IMR-90 (cell line): ENCODE measurements around the gene PIH1D1. TPM values are rescaled to one million over a fixed set of nuclear protein-coding genes. Genes with fewer than 3 reads are reported as not detected.

ENCODE experiments used
- ATAC-seq: fragments of 200-7000 bp; cut with Tn5 transposase; 2 replicates; pipeline ENCODE4 v1.9.1; 2020; ENCODE audit warnings: low read depth, mild to moderate bottlenecking, moderate library complexity
- BruUV-seq: library from RNA; stranded (reverse); fragments of 400-500 nt; replicated peaks from 2 replicates; lab custom pipeline; 2021; lab: Mats Ljungman, UMichigan
- CTCF ChIA-PET: fragments of 300-600 bp; formaldehyde crosslinking; extraction: SDS; loops from one replicate; lab custom pipeline; 2021; ENCODE audit warnings: antibody characterized with exemption; lab: Yijun Ruan, JAX
- POLR2A ChIA-PET: fragments of 300-600 bp; sonication (Branson Sonifier 250); formaldehyde crosslinking; loops from one replicate; lab custom pipeline; 2022; ENCODE audit warnings: antibody characterized with exemption; ENCODE audit not compliant: unreplicated experiment; lab: Charles Lee
- DNase-seq: peaks from one replicate; pipeline ENCODE4 v3.0.0; 2013
- H2AFZ ChIP-seq: replicated peaks from 2 replicates; pipeline ENCODE3; 2013; ENCODE audit warnings: low read length, mild to moderate bottlenecking; ENCODE audit not compliant: poor library complexity
- H2AK5ac ChIP-seq: 2 replicates; pipeline ENCODE4 v1.6.1; 2013; ENCODE audit warnings: low read depth, low read length, inconsistent platforms
- H2AK9ac ChIP-seq: replicated peaks from 2 replicates; pipeline ENCODE3; 2013; ENCODE audit warnings: mild to moderate bottlenecking, low read depth, low read length, moderate library complexity; ENCODE audit not compliant: poor library complexity
- H2BK120ac ChIP-seq: 2 replicates; pipeline ENCODE4 v1.6.1; 2013; ENCODE audit warnings: low read depth, low read length, inconsistent platforms
- H2BK15ac ChIP-seq: 3 replicates; pipeline ENCODE4 v1.6.1; 2013; ENCODE audit warnings: low read depth, low read length, inconsistent platforms
- H2BK20ac ChIP-seq: 2 replicates; pipeline ENCODE4 v1.6.1; 2013; ENCODE audit warnings: low read depth, mild to moderate bottlenecking, inconsistent platforms, low read length, moderate library complexity
- H2BK5ac ChIP-seq: 2 replicates; pipeline ENCODE4 v1.6.1; 2013; ENCODE audit warnings: mild to moderate bottlenecking, low read depth, low read length, inconsistent platforms; ENCODE audit not compliant: poor library complexity, severe bottlenecking
- H3K14ac ChIP-seq: replicated peaks from 2 replicates; pipeline ENCODE4 v1.6.1; 2013; ENCODE audit warnings: low read depth, low read length, inconsistent platforms
- H3K18ac ChIP-seq: 2 replicates; pipeline ENCODE4 v1.6.1; 2013; ENCODE audit warnings: low read depth, low read length, control low read depth
- H3K23ac ChIP-seq: 2 replicates; pipeline ENCODE4 v1.6.1; 2013; ENCODE audit warnings: low read depth, low read length, inconsistent platforms
- H3K27ac ChIP-seq: 2 replicates; pipeline ENCODE4 v1.5.1; 2013; ENCODE audit warnings: mild to moderate bottlenecking, control low read depth, low read length; ENCODE audit not compliant: insufficient read depth
- H3K27me3 ChIP-seq: 2 replicates; pipeline ENCODE4 v1.6.1; 2013; ENCODE audit warnings: low read length; ENCODE audit not compliant: control insufficient read depth, insufficient read depth
- H3K36me3 ChIP-seq: 2 replicates; pipeline ENCODE4 v1.6.1; 2013; ENCODE audit warnings: low read length, mixed read lengths; ENCODE audit not compliant: control insufficient read depth, insufficient read depth
- H3K4ac ChIP-seq: 2 replicates; pipeline ENCODE4 v1.6.1; 2013; ENCODE audit warnings: low read depth, low read length, inconsistent platforms
- H3K4me1 ChIP-seq: 2 replicates; pipeline ENCODE4 v1.6.1; 2013; ENCODE audit warnings: low read length, mixed read lengths; ENCODE audit not compliant: control insufficient read depth, insufficient read depth
- H3K4me2 ChIP-seq: 2 replicates; pipeline ENCODE4 v1.6.1; 2013; ENCODE audit warnings: low read depth, mild to moderate bottlenecking, control low read depth, low read length, moderate library complexity
- H3K4me3 ChIP-seq: 2 replicates; pipeline ENCODE4 v1.5.1; 2013; ENCODE audit warnings: low read depth, mild to moderate bottlenecking, control low read depth, low read length, moderate library complexity; ENCODE audit not compliant: insufficient read depth
- H3K56ac ChIP-seq: 2 replicates; pipeline ENCODE4 v1.6.1; 2013; ENCODE audit warnings: low read length, inconsistent platforms; ENCODE audit not compliant: insufficient read depth; ENCODE audit errors: extremely low read depth
- H3K79me1 ChIP-seq, 2 experiments: 2 replicates each; pipeline ENCODE4 v1.6.1; 2013; ENCODE audit warnings: low read length in 2 of 2, inconsistent platforms in 1 of 2, low read depth in 1 of 2
- H3K9ac ChIP-seq: 2 replicates; pipeline ENCODE4 v1.6.1; 2013; ENCODE audit warnings: low read depth, low read length, control low read depth
- H3K9me1 ChIP-seq: 2 replicates; pipeline ENCODE4 v1.6.1; 2013; ENCODE audit warnings: low read length, inconsistent platforms; ENCODE audit not compliant: insufficient read depth
- H3K9me3 ChIP-seq: 2 replicates; pipeline ENCODE4 v1.6.1; 2013; ENCODE audit warnings: low read length; ENCODE audit not compliant: control insufficient read depth, insufficient read depth
- H4K20me1 ChIP-seq: 2 replicates; pipeline ENCODE4 v1.6.1; 2013; ENCODE audit warnings: low read length, inconsistent platforms; ENCODE audit not compliant: insufficient read depth
- H4K5ac ChIP-seq: 2 replicates; pipeline ENCODE4 v1.6.1; 2013; ENCODE audit warnings: mild to moderate bottlenecking, low read depth, low read length, control low read depth
- H4K8ac ChIP-seq, 2 experiments: 2 replicates each; pipeline ENCODE4 v1.6.1; 2013; ENCODE audit warnings: low read depth in 2 of 2, low read length in 2 of 2, control low read depth in 1 of 2, inconsistent platforms in 1 of 2
- H4K91ac ChIP-seq: 2 replicates; pipeline ENCODE4 v1.6.1; 2013; ENCODE audit warnings: low read depth, low read length, inconsistent platforms; ENCODE audit not compliant: insufficient read depth
- BHLHE40 ChIP-seq: fragments of 150-350 bp; IDR thresholded peaks from 2 replicates; pipeline ENCODE4 v1.6.1; 2016; ENCODE audit warnings: mild to moderate bottlenecking, low read depth, low read length
- CEBPB ChIP-seq: IDR thresholded peaks from 2 replicates; pipeline ENCODE4 v1.6.1; 2012; ENCODE audit warnings: low read depth, low read length, improper control_type of control experiment
- CHD1 ChIP-seq: IDR thresholded peaks from 2 replicates; pipeline ENCODE4 v1.6.1; 2012; ENCODE audit warnings: low read depth, low read length, improper control_type of control experiment
- CTCF ChIP-seq: conservative IDR thresholded peaks from 2 replicates; pipeline ENCODE4 v1.5.1; 2012; ENCODE audit warnings: mild to moderate bottlenecking, low read depth, low read length, improper control_type of control experiment
- ELK1 ChIP-seq: fragments of 150-350 bp; IDR thresholded peaks from 2 replicates; pipeline ENCODE4 v1.6.1; 2016; ENCODE audit warnings: low read depth, mild to moderate bottlenecking, low read length, moderate library complexity, borderline replicate concordance
- MAFK ChIP-seq: IDR thresholded peaks from 2 replicates; pipeline ENCODE4 v1.6.1; 2012; ENCODE audit warnings: low read depth, low read length, improper control_type of control experiment
- MAZ ChIP-seq: IDR thresholded peaks from 2 replicates; pipeline ENCODE4 v1.6.1; 2012; ENCODE audit warnings: low read depth, mild to moderate bottlenecking, low read length, improper control_type of control experiment, moderate library complexity, borderline replicate concordance
- MXI1 ChIP-seq: IDR thresholded peaks from 2 replicates; pipeline ENCODE4 v1.6.1; 2012; ENCODE audit warnings: low read depth, mild to moderate bottlenecking, low read length, moderate library complexity, borderline replicate concordance
- NFE2L2 ChIP-seq: fragments of 150-350 bp; IDR thresholded peaks from 2 replicates; pipeline ENCODE4 v1.6.1; 2016; ENCODE audit warnings: low read depth, mild to moderate bottlenecking, low read length
- POLR2A ChIP-seq: IDR thresholded peaks from 2 replicates; pipeline ENCODE4 v1.6.1; 2012; ENCODE audit warnings: mild to moderate bottlenecking, low read depth, low read length
- RAD21 ChIP-seq: IDR thresholded peaks from 2 replicates; pipeline ENCODE4 v1.6.1; 2012; ENCODE audit warnings: low read length, improper control_type of control experiment
- RCOR1 ChIP-seq: IDR thresholded peaks from 2 replicates; pipeline ENCODE4 v1.6.1; 2012; ENCODE audit warnings: mild to moderate bottlenecking, low read length, improper control_type of control experiment; ENCODE audit not compliant: insufficient replicate concordance
- RFX5 ChIP-seq: IDR thresholded peaks from 2 replicates; pipeline ENCODE4 v1.8.0; 2012; ENCODE audit warnings: low read depth, mild to moderate bottlenecking, low read length, moderate library complexity
- SMC3 ChIP-seq: fragments of 150-350 bp; IDR thresholded peaks from 2 replicates; pipeline ENCODE4 v1.6.1; 2016; ENCODE audit warnings: low read depth, mild to moderate bottlenecking, antibody characterized with exemption, low read length, moderate library complexity
- WGBS, 2 experiments: methylation state at CpG; one replicate each; pipeline versions ENCODE4 v1.1.5 to v1.1.7; 2013; ENCODE audit warnings: missing lambda C conversion rate in 2 of 2; ENCODE audit not compliant: insufficient read length in 1 of 2; ENCODE audit errors: extremely low coverage in 2 of 2; 5-methylcytosine and 5-hydroxymethylcytosine counted together
- dilution Hi-C: fragments of 300-500 bp; cut with HindIII; formaldehyde crosslinking; loops from one replicate; pipeline ENCODE4 v1.14.3; 2018; ENCODE audit warnings: low sequenced_read_pairs; ENCODE audit not compliant: unreplicated experiment
- in situ Hi-C: fragments of 300-500 bp; cut with MboI; formaldehyde crosslinking; loops from 3 replicates; pipeline ENCODE4 v1.14.3; 2019; ENCODE audit warnings: low sequenced_read_pairs, inconsistent platforms, mixed read lengths
- intact Hi-C: fragments of 100-400 bp; cut with micrococcal nuclease; formaldehyde crosslinking; loops from 2 replicates; pipeline ENCODE4 v1.10.0; 2022
- polyA plus RNA-seq, 3 experiments: library from polyadenylated mRNA; depleted of rRNA; stranded (reverse); fragments of >200 nt; gene quantifications; 2 replicates each; pipeline ENCODE4 v1.2.3, GENCODE V29; 2012; ENCODE audit warnings: low replicate concordance in 1 of 3
- total RNA-seq: library from RNA; depleted of rRNA; stranded (reverse); fragments of >200 nt; gene quantifications from 2 replicates; pipeline ENCODE4 v1.2.3, GENCODE V29; 2012

PIH1D1 gene
- total and polyA plus RNA-seq, 2 of the 4 experiments (the other 2 are of a cell fraction), result 77.9 to 122 TPM

- CTCF ChIA-PET, result no interaction called here
- peaks cover 3 to 7% of the 10 kb centered on the region in 2 experiments; a peak in 2 of 4 replicates for H3K79me1 ChIP-seq
- TF ChIP-seq RCOR1, result no peak
- TF ChIP-seq CEBPB, result no peak
- no peak for TF ChIP-seq RFX5
- peak; percentile 72; the same call in 1 of the 2 replicates for TF ChIP-seq MXI1
- TF ChIP-seq CHD1, result no peak; the same call in 1 of the 2 replicates
- TF ChIP-seq CTCF, result peak; percentile 83
- TF ChIP-seq POLR2A, result no peak
- TF ChIP-seq SMC3, result peak; percentile 79
- TF ChIP-seq RAD21, result peak; percentile 74
- no peak for TF ChIP-seq ELK1
- peak; percentile 88 for TF ChIP-seq MAZ
- no peak for TF ChIP-seq MAFK
- no peak for TF ChIP-seq NFE2L2
- no peak for TF ChIP-seq BHLHE40
Observed at GRCh38 chr19:49443366-49444099, 8.1 kb downstream of the PIH1D1 start.

More at GRCh38 chr19:49443366-49444099, 8.1 kb downstream of the PIH1D1 start:
- Histone ChIP-seq H3K36me3 (peaks cover 4% of the 10 kb centered on the region; the same call in 1 of the 2 replicates), H3K9me1 (peaks cover 3% of the 10 kb centered on the region; the same call in 1 of the 2 replicates), H4K91ac (no peak overlapping the region; the same call in 1 of the 2 replicates), H2AFZ (peak overlapping the region; percentile 100), H3K4me2 (peak overlapping the region; percentile 93), H2BK15ac (no peak overlapping the region), H2BK20ac (no peak overlapping the region), H3K23ac (no peak overlapping the region; the same call in 1 of the 2 replicates), H3K4me3 (peak overlapping the region; percentile 53), H3K18ac (no peak overlapping the region), H2AK5ac (no peak overlapping the region; the same call in 1 of the 2 replicates), H3K4ac (0 out of 2 replicates have a peak overlapping the region, but pooled peaks have one; percentile 35), H3K27ac (no peak overlapping the region; the same call in 1 of the 2 replicates), H4K8ac (peak overlapping the region in 1 of 2 experiments; percentile 83; a peak in 1 of 4 replicates), H3K27me3 (peaks cover 37% of the 10 kb centered on the region), H3K9me3 (no peaks in the 10 kb centered on the region), H2BK5ac (no peak overlapping the region), H2BK120ac (no peak overlapping the region), H3K4me1 (no peaks in the 10 kb centered on the region), H4K5ac (no peak overlapping the region), H3K14ac (no peak overlapping the region), H2AK9ac (peak overlapping the region; percentile 85), H3K56ac (0 out of 2 replicates have a peak overlapping the region, but pooled peaks have one; percentile 10), H3K9ac (peak overlapping the region; percentile 45), H4K20me1 (peaks cover 3% of the 10 kb centered on the region; the same call in 1 of the 2 replicates)
- POLR2A ChIA-PET, result no interaction called here
- intact Hi-C loops (loop anchor here (1.0 kb wide), 4 partner anchors 51 to 217 kb away; partner anchors contain the start of gene DKKL1), dilution Hi-C loops (no loop called here), in situ Hi-C loops (loop anchor here (10.0 kb wide), 1 partner anchor 49 kb away; no protein-coding TSS in a partner anchor)
- DNase-seq (peak; percentile 92), ATAC-seq (peak; percentile 90)
- no TSS peak for BruUV-seq
- WGBS, 2 experiments, result 0% methylated on average over 9 of the region's 47 CpGs; no CpG with 5 or more reads in 1 of the 2 experiments
